ENCODE measurements around the gene FOXL2. TPM values are rescaled to one million over a fixed set of nuclear protein-coding genes. Genes with fewer than 3 reads are reported as not detected.

FOXL2 gene
- polyA plus RNA-seq, 1 donor, result not detected

Other genes with a start within 250 kb of the FOXL2 start
- gene PIK3CB, start 112.2 kb downstream of the FOXL2 start, polyA plus RNA-seq (ENCODE audit: insufficient read length), result 30.4 TPM
- 0.07 TPM for gene FOXL2NB, start 80 bp upstream of the FOXL2 start, polyA plus RNA-seq (ENCODE audit: insufficient read length)
- gene PRR23A, start 59.1 kb upstream of the FOXL2 start, polyA plus RNA-seq (ENCODE audit: insufficient read length), result not detected
- not detected for gene PRR23B, start 73.8 kb upstream of the FOXL2 start, polyA plus RNA-seq (ENCODE audit: insufficient read length)
- not detected for gene PRR23C, start 97.8 kb upstream of the FOXL2 start, polyA plus RNA-seq (ENCODE audit: insufficient read length)